Hair follicle dermal papilla cell (primary cell): ENCODE data around the gene ITIH6. TPM values are rescaled to one million over a fixed set of nuclear protein-coding genes. Genes with fewer than 3 reads are reported as not detected.

Experiments used
- small RNA-seq: library from RNA; depleted of rRNA; stranded (forward); fragments of <200 nt; gene quantifications from one replicate; pipeline ENCODE3, GENCODE V24; 2012
- total RNA-seq: library from RNA; depleted of rRNA; stranded (reverse); fragments of >200 nt; gene quantifications from 2 replicates; pipeline ENCODE4 v1.2.3, GENCODE V29; 2012

Gene ITIH6
- total RNA-seq = not detected in 2 replicates

GRCh38 chrX:54798137-54798536, at the start of gene ITIH6:
TSS of gene ITIH6 (minus strand) at chrX:54798255. CDS start at chrX:54798210, 45 bp downstream.

GRCh38 chrX:54807524-54808108, 9.6 kb upstream of the ITIH6 start, which contains the start of gene MAGED2:
TSS of gene MAGED2 (plus strand) at chrX:54807745. CDS start at chrX:54809332, 1,587 bp downstream.

Small RNA genes lying within 50 kb of the gene (small RNA-seq; reads per million reads assigned to genes)
- not detected for gene AL049732.1
- gene SNORA11 = 112 reads per million, percentile 98 among the genes with 10 or more reads in this experiment

Other genes starting within 250 kb of the ITIH6 start
- 288 and 308 TPM in 2 replicates for gene MAGED2, start 9.5 kb upstream of the ITIH6 start, total RNA-seq
- 21.0 and 24.2 TPM in 2 replicates for gene TRO, start 122.6 kb upstream of the ITIH6 start, total RNA-seq
- gene PFKFB1, start 195.9 kb upstream of the ITIH6 start, total RNA-seq = 0.12 and 0.16 TPM in 2 replicates
- 6.3 and 7.8 TPM in 2 replicates for gene APEX2, start 202.1 kb upstream of the ITIH6 start, total RNA-seq
- not detected in 2 replicates for gene ALAS2, start 232.7 kb upstream of the ITIH6 start, total RNA-seq